Right renal pelvis (tissue), 4 donors: ENCODE measurements around the gene HIPK3. TPM values are rescaled to one million over a fixed set of nuclear protein-coding genes. Genes with fewer than 3 reads are reported as not detected.
"Not testable (repeated sequence)": the region's sequence is repeated elsewhere in the genome, so short reads cannot be mapped to it uniquely, and the experiment has no call there.

Source experiments
- DNase-seq, 4 donors: peaks; one replicate each; pipeline ENCODE4 v3.0.0-alpha.2; 2013; ENCODE audit warnings: low read depth in 4 of 4, low spot score in 3 of 4, missing footprints in 1 of 4
- polyA plus RNA-seq, 4 donors: library from polyadenylated mRNA; unstranded; fragments of 120-200 nt; gene quantifications; one replicate each; pipeline ENCODE4 v1.2.1, GENCODE V29; 2013; ENCODE audit not compliant: insufficient read length in 4 of 4

HIPK3 gene
- polyA plus RNA-seq, 4 donors, result 42.4 to 58.2 (median 54.1) TPM

GRCh38 chr11:33344611-33345010 lies 87.4 kb downstream of the HIPK3 start:
- DNase-seq, result no peak

GRCh38 chr11:33347490-33348125 lies 90.4 kb downstream of the HIPK3 start:
- DNase-seq, result no peak

- DNase-seq, result no peak
These were observed 93.1 kb downstream of the HIPK3 start for GRCh38 chr11:33350287-33350686.

DNA sequence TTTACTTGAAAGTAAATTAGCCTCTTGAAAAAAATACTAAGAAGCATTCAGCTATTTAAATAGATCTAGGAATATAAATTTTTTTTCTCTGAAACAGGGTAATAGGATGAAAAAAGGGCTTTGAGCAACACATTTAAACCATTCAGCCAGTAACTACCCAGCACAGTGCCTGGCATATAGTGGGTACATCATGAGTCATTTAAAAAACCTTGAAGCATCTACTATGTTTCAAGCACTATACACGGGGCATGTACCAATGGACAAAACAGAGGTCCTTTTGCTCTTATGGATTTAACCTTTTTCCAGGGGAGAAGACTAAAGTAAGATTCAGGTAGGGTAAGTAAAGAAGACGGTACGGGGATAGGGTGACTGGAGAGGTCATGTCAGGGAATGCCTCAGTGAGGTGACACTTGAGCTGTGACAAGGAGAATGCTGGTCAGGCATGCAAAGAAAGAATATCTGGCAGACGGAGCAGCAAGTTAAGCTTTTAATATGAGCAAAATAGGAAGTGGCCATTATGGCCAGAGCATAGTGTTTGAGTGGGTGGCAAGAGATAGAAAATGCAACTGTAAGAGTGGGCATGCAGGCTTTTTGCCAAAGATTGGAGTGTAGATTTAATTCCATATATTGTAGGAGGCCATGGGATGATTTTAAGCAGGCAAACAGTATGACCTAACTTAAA lies 101.1 kb downstream of the HIPK3 start:
- DNase-seq, result no peak

- no peak for DNase-seq
These were observed 103.5 kb downstream of the HIPK3 start for GRCh38 chr11:33360642-33361041.

- DNase-seq, result peak in 3 of 4 donors; percentile 27 to 29 (median 28)
These were observed 105.1 kb downstream of the HIPK3 start for GRCh38 chr11:33362051-33362910.

GRCh38 chr11:33366918-33367317 lies 109.7 kb downstream of the HIPK3 start:
- no peak for DNase-seq

DNA sequence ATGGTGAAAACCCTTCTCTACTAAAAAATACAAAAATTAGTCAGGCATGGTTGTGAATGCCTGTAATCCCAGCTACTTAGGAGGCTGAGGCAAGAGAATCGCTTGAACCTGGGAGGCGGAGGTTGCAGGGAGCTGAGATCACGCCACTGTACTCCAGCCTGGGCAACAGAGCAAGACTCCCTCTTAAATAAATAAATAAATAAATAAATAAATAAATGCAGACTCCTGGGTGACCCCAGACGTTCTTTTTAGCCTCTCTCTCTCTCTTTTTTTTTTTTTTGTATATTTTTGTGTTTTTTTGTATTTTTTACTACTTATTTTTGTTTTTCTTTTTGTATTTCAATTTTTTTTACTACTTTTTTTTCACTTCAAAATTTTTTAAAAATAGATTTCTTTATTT lies 111.3 kb downstream of the HIPK3 start:
- not testable (repeated sequence) for DNase-seq

DNA sequence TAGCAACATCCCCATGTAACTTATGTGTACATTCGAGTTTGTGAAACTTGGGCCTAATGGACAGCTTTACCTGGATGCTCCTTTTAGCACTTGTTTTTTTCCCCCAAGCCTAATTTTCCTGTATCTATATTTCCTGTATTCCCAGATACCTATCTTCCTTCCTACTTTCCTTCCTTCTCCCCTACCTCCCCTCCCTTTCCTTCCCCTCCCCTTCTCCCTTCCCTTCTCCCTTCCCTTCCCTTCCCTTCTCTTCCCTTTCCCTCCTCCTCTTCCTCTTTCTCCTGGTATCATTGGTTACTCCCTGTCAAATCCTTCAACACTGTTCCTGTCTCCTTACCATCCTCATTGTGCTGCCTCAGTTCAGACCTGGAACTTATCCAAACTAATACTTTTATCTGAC lies 111.8 kb downstream of the HIPK3 start:
- no peak for DNase-seq

DNA sequence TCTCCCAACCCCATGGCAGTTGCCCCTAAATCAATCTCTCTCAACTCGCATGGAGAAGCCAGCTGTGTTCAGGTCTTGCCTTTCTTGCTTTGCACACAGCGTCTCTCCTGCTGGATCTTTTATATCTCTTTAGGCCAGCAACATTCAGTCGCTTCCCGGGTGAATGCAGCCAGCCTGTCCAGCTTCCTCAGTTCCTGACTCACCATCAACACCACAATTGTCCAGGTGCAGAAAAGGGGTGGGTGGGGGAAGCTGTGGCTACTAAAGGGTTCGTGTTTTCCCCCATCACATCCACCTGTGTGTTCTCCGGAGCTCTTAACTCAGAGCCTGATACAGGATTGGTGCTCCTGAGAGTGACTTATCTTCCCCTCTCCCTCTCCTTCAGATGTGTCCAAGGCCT lies 116.5 kb downstream of the HIPK3 start:
- DNase-seq, result no peak

GRCh38 chr11:33375236-33375635 lies 118.1 kb downstream of the HIPK3 start:
- DNase-seq, result no peak

GRCh38 chr11:33375688-33376311 lies 118.6 kb downstream of the HIPK3 start, which contains the start of gene KIAA1549L:
Gene KIAA1549L, plus strand, starts transcription at chr11:33376108.
- peak in 3 of 4 donors; percentile 10 to 34 (median 12) for DNase-seq

DNA sequence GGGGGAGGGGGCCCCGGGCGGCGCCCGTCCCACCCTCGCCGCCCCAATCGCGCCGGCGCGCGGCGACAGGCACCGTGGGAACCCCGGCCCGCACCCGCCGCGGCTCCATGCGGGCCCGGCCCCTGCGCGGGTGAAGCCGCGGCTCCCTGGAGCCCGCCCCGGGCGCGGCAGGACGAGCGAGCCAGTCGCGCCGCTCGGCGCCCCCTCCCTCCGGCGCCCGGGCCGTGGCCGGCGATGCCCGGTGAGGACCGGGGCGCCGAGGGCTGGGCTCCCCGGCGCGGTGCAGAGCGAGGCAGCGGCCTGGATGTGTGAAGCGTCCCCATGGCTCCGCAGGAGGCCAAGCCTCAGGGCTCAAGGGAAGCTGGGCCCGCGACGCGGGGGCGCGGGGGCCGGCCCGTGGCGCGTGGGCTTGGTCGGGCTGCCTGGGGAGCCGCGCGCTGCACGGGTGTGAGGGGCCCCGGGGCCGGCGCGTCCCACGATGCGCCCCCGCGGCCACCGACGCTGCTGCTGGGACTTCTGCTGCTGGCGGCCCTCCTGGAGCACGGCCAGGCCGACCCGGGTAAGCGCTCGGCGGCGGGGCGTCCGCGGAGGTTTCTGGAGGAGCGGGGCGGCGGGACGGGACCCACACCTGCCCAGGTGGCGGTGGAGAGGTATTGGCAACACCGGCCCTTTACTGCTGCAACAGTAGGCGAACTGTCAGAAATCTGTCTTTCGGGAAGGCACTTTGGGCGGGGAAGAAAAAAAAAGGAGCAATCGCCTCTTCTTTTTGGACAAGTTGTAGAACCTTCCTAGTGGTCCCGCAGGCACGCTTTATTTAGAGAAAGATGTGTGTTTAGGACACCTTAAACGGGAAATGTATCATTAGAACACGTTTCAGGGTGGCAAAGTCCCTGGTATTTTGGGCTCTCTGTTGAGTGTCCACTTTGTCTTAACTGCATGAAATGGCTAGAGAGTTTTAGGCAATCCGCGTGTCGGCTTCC lies 119.4 kb downstream of the HIPK3 start:
- DNase-seq, result peak in 1 of 4 donors; percentile 16

DNA sequence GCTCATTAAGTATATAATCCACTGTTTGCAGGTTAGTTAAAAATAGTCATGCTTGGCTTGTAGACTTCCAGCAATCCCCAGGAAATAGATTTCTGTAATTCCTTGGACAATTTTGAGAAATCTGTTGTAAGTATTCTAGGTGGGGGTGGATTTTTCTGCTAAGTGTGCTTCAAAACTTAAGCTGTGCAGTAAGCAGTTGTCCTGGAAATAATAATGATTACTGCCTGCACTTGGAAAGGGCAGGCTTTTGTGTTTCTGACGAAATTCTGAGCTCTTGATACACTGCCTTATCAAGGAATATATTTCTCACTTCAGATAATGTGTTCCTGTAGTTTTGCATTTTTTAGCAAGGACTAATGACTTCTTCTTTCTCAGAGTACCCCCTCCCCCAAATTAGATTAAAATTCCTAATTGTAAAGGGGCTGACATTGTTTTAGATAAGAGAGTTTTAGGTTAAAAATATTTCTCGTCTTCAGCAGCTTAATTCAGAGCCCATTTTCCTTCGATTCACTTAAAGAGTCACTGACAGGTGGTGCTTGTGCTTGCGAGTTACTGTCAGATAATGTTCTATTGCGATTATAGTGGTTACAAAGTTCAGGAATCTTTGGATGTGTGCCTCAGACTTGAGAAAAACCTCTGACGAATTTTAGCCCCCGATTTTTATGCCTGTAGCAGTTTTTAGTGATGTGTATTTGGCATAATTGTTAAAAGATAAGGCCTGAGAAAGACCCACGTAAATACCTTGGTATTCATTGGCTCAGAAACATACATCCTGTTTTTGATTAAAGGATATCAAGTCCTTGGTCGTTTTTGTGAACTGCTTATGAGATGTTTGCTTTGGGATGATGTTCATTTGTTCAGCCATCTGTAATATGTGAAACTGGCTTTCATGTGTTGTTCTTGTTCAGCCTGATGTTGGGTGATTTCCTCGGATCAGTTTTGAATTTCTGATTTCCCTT lies 120.5 kb downstream of the HIPK3 start:
- no peak for DNase-seq

- DNase-seq, result no peak
These were observed 122.8 kb downstream of the HIPK3 start for GRCh38 chr11:33379947-33380346.

- no peak for DNase-seq
These were observed 126.1 kb downstream of the HIPK3 start for GRCh38 chr11:33383075-33383919.

GRCh38 chr11:33383920-33384209 lies 126.7 kb downstream of the HIPK3 start:
- DNase-seq, result no peak

- DNase-seq, result no peak
These were observed 127.0 kb downstream of the HIPK3 start for GRCh38 chr11:33384220-33384619.
